MCF 10A (cell line): Measurements from ENCODE around the gene NEURL1. TPM values are rescaled to one million over a fixed set of nuclear protein-coding genes. Genes with fewer than 3 reads are reported as not detected.
A peak's percentile ranks its signal among the peaks of the same experiment; 100 is the strongest.
"Not testable (repeated sequence)": the region's sequence is repeated elsewhere in the genome, so short reads cannot be mapped to it uniquely, and the experiment has no call there.

Source experiments
- BruUV-seq: library from RNA; stranded (reverse); fragments of 400-500 nt; replicated peaks from 2 replicates; lab custom pipeline; 2021; lab: Mats Ljungman, UMichigan
- CTCF ChIA-PET: fragments of 300-600 bp; sonication (Branson Sonifier 250); formaldehyde crosslinking; extraction: SDS; loops from one replicate; lab custom pipeline; 2021; ENCODE audit warnings: antibody characterized with exemption, inconsistent platforms; lab: Yijun Ruan, JAX
- POLR2A ChIA-PET: fragments of 300-600, 350-650 bp; sonication (Branson Sonifier 250); formaldehyde crosslinking; extraction: SDS; loops from one replicate; lab custom pipeline; 2020; ENCODE audit warnings: antibody characterized with exemption, inconsistent platforms; lab: Yijun Ruan, JAX
- DNase-seq: peaks from one replicate; pipeline ENCODE4 v3.0.0-alpha.2; 2018; ENCODE audit not compliant: unreplicated experiment
- H3K27ac Mint-ChIP-seq: one replicate; pipeline ENCODE4 v1.8.0; 2022; ENCODE audit warnings: mild to moderate bottlenecking, low read depth, mixed read lengths; ENCODE audit not compliant: unreplicated experiment
- H3K27me3 Mint-ChIP-seq: one replicate; pipeline ENCODE4 v1.8.0; 2022; ENCODE audit warnings: mixed read lengths; ENCODE audit not compliant: insufficient read depth, unreplicated experiment
- H3K36me3 Mint-ChIP-seq: one replicate; pipeline ENCODE4 v1.8.0; 2022; ENCODE audit warnings: mild to moderate bottlenecking, moderate library complexity, mixed read lengths; ENCODE audit not compliant: insufficient read depth, unreplicated experiment
- H3K4me1 Mint-ChIP-seq: one replicate; pipeline ENCODE4 v1.8.0; 2022; ENCODE audit warnings: mixed read lengths; ENCODE audit not compliant: insufficient read depth, unreplicated experiment
- H3K4me3 Mint-ChIP-seq: one replicate; pipeline ENCODE4 v1.8.0; 2022; ENCODE audit warnings: mild to moderate bottlenecking, moderate library complexity, mixed read lengths; ENCODE audit not compliant: unreplicated experiment
- H3K9me3 Mint-ChIP-seq: one replicate; pipeline ENCODE4 v1.8.0; 2022; ENCODE audit warnings: mixed read lengths; ENCODE audit not compliant: unreplicated experiment
- CTCF ChIP-seq: fragments of 200-600 bp; IDR thresholded peaks from one replicate; pipeline ENCODE4 v1.8.0; 2022; ENCODE audit warnings: antibody characterized with exemption, mild to moderate bottlenecking; ENCODE audit not compliant: unreplicated experiment
- intact Hi-C: fragments of 100-400 bp; cut with micrococcal nuclease; formaldehyde crosslinking; loops from 2 replicates; pipeline ENCODE4 v1.14.1; 2022
- total RNA-seq: library from RNA; stranded (reverse); gene quantifications from 2 replicates; pipeline ENCODE4 v1.2.3, GENCODE V29; 2022

Gene NEURL1
- total RNA-seq, 1 experiment from 2014 or later, result not detected

GRCh38 chr10:103627893-103628292 is 134.4 kb downstream of the NEURL1 start:
- intact Hi-C loops, result no loop called here
- Mint-ChIP-seq H3K4me1 (no peaks in the 10 kb centered on the region), H3K36me3 (peaks cover 7% of the 10 kb centered on the region), H3K4me3 (no peak overlapping the region), H3K27me3 (no peaks in the 10 kb centered on the region), H3K9me3 (no peaks in the 10 kb centered on the region), H3K27ac (peak overlapping the region; percentile 79)
- CTCF ChIA-PET, result no interaction called here
- BruUV-seq, result no TSS peak
- POLR2A ChIA-PET, result interaction anchor here (0.6 kb wide), 1 partner anchor 17 kb away, joined by 3 read pairs; no protein-coding TSS in a partner anchor
- no peak for DNase-seq
- TF ChIP-seq CTCF, result no peak

- Mint-ChIP-seq H3K27ac (no peak overlapping the region), H3K36me3 (peaks cover 14% of the 10 kb centered on the region), H3K9me3 (no peaks in the 10 kb centered on the region), H3K27me3 (no peaks in the 10 kb centered on the region), H3K4me1 (no peaks in the 10 kb centered on the region), H3K4me3 (no peak overlapping the region)
- no peak for TF ChIP-seq CTCF
- POLR2A ChIA-PET, result no interaction called here
- no TSS peak for BruUV-seq
- DNase-seq, result no peak
- intact Hi-C loops, result no loop called here
- CTCF ChIA-PET, result interaction anchor here (1.1 kb wide), 1 partner anchor 57 kb away, joined by 4 read pairs; no protein-coding TSS in a partner anchor
Measured at GRCh38 chr10:103629581-103629980, 136.1 kb downstream of the NEURL1 start.

- no peaks in the 10 kb centered on the region for H3K27me3 Mint-ChIP-seq
- H3K4me3 Mint-ChIP-seq, result no peak overlapping the region
- CTCF ChIA-PET, result interaction anchor here (1.1 kb wide), 1 partner anchor 57 kb away, joined by 4 read pairs; no protein-coding TSS in a partner anchor
- POLR2A ChIA-PET, result no interaction called here
- H3K36me3 Mint-ChIP-seq, result peaks cover 14% of the 10 kb centered on the region
- intact Hi-C loops, result no loop called here
- no peak for TF ChIP-seq CTCF
- no peaks in the 10 kb centered on the region for H3K4me1 Mint-ChIP-seq
- no peak for DNase-seq
- H3K27ac Mint-ChIP-seq, result no peak overlapping the region
- H3K9me3 Mint-ChIP-seq, result no peaks in the 10 kb centered on the region
- no TSS peak for BruUV-seq
Measured at GRCh38 chr10:103630156-103630555, 136.7 kb downstream of the NEURL1 start.

GRCh38 chr10:103632247-103632642 is 138.7 kb downstream of the NEURL1 start:
- H3K27ac Mint-ChIP-seq, result no peak overlapping the region
- no peaks in the 10 kb centered on the region for H3K27me3 Mint-ChIP-seq
- ChIA-PET CTCF (no interaction called here), POLR2A (no interaction called here)
- BruUV-seq, result no TSS peak
- TF ChIP-seq CTCF, result no peak
- intact Hi-C loops, result no loop called here
- DNase-seq, result no peak
- H3K36me3 Mint-ChIP-seq, result peaks cover 14% of the 10 kb centered on the region
- H3K9me3 Mint-ChIP-seq, result no peaks in the 10 kb centered on the region
- no peaks in the 10 kb centered on the region for H3K4me1 Mint-ChIP-seq
- H3K4me3 Mint-ChIP-seq, result no peak overlapping the region

- intact Hi-C loops, H3K9me3 Mint-ChIP-seq, H3K4me3 Mint-ChIP-seq, CTCF ChIA-PET, H3K36me3 Mint-ChIP-seq, H3K27me3 Mint-ChIP-seq, H3K27ac Mint-ChIP-seq, DNase-seq, H3K4me1 Mint-ChIP-seq, POLR2A ChIA-PET, BruUV-seq: not testable (repeated sequence)
Measured at GRCh38 chr10:103632871-103633270, 139.4 kb downstream of the NEURL1 start.
